Prostate gland (tissue), 2 donors: ENCODE measurements around the gene RYR3. TPM values are rescaled to one million over a fixed set of nuclear protein-coding genes. Genes with fewer than 3 reads are reported as not detected.

ENCODE experiments used
- DNase-seq: peaks from one replicate; pipeline ENCODE4 v3.0.0-alpha.2; 2019; ENCODE audit warnings: low spot score
- H3K27ac ChIP-seq, 2 donors: fragments of 200-600 bp; sonication (generic); 2 replicates each; pipeline ENCODE4 v1.5.1; 2017 to 2019
- H3K27me3 ChIP-seq: fragments of 200-600 bp; sonication (generic); replicated peaks from 2 replicates; pipeline ENCODE4 v1.5.1; 2019; ENCODE audit not compliant: insufficient read depth
- H3K36me3 ChIP-seq, 2 donors: fragments of 200-600 bp; sonication (generic); 1 replicate in 1 of 2; 2 replicates in 1 of 2; pipeline versions ENCODE4 v1.5.1 to v1.8.1; 2017 to 2019
- H3K4me1 ChIP-seq: fragments of 200-600 bp; sonication (generic); replicated peaks from 2 replicates; pipeline ENCODE4 v1.5.1; 2019
- H3K4me3 ChIP-seq, 2 donors: fragments of 200-600 bp; sonication (generic); 2 replicates each; pipeline ENCODE4 v1.5.1; 2017 to 2019
- H3K9me3 ChIP-seq: fragments of 200-600 bp; sonication (generic); 2 replicates; pipeline ENCODE4 v1.5.1; 2017
- POLR2A ChIP-seq: fragments of 450-650 bp; IDR thresholded peaks from one replicate; pipeline ENCODE4 v1.6.1; 2016; ENCODE audit warnings: antibody characterized with exemption, mild to moderate bottlenecking
- POLR2AphosphoS5 ChIP-seq: sonication (generic); formaldehyde crosslinking; IDR thresholded peaks from one replicate; pipeline ENCODE4 v1.6.1; 2017; ENCODE audit warnings: antibody characterized with exemption
- WGBS: methylation state at CpG from one replicate; pipeline ENCODE4 v1.1.5; 2018; 5-methylcytosine and 5-hydroxymethylcytosine counted together
- intact Hi-C: fragments of 100-400 bp; cut with DNase I; formaldehyde crosslinking; loops from one replicate; pipeline ENCODE4 v1.14.2; 2022
- total RNA-seq, 2 donors: library from RNA; depleted of rRNA; stranded (reverse); fragments of >200 nt; gene quantifications; one replicate each; pipeline ENCODE4 v1.1.0, GENCODE V29; 2016
- TF ChIP-seq, protein P1 (sequence below), 4 experiments: fragments of 200-600 bp in 2 of 4; fragments of 450-650 bp in 2 of 4; sonication (generic) in 2 of 4; IDR thresholded peaks; 1 replicate in 3 of 4; 2 replicates in 1 of 4; pipeline ENCODE4 v1.5.1; 2016 to 2019; ENCODE audit warnings: antibody characterized with exemption in 4 of 4, mild to moderate bottlenecking in 2 of 4, moderate library complexity in 2 of 4

Gene RYR3
- total RNA-seq, 2 donors from 2014 or later, result 0.41 to 2.3 TPM

DNA sequence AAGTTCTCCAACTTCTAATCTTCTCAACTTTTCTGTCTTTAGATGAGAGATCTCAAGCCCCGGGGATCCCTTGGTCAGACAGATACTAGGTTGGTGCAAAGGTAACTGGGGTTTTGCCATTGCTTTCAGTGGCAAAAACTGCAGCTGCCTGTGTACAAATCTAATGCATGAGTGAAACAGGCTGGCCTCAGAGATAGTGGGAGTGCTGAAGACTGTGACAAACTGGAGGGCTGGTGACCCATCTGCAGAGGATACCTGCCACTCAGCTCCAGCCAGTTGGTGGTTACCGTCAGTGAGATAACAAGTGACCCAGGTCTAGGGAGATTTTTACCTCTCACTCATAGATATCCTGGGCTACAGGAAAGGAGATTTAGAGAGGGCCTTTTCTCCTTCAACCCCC lies 85.7 kb downstream of the RYR3 start:
- no peaks in the 10 kb centered on the region for H3K27me3 ChIP-seq
- H3K9me3 ChIP-seq, result no peaks in the 10 kb centered on the region
- H3K4me3 ChIP-seq, result no peak overlapping the region
- TF ChIP-seq POLR2AphosphoS5 (no peak), POLR2A (no peak)
- TF ChIP-seq, protein P1, sequence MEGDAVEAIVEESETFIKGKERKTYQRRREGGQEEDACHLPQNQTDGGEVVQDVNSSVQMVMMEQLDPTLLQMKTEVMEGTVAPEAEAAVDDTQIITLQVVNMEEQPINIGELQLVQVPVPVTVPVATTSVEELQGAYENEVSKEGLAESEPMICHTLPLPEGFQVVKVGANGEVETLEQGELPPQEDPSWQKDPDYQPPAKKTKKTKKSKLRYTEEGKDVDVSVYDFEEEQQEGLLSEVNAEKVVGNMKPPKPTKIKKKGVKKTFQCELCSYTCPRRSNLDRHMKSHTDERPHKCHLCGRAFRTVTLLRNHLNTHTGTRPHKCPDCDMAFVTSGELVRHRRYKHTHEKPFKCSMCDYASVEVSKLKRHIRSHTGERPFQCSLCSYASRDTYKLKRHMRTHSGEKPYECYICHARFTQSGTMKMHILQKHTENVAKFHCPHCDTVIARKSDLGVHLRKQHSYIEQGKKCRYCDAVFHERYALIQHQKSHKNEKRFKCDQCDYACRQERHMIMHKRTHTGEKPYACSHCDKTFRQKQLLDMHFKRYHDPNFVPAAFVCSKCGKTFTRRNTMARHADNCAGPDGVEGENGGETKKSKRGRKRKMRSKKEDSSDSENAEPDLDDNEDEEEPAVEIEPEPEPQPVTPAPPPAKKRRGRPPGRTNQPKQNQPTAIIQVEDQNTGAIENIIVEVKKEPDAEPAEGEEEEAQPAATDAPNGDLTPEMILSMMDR (IDR thresholded peaks at IDR 0.05), result no peak
- no peak for DNase-seq
- intact Hi-C loops, result no loop called here
- H3K4me1 ChIP-seq, result no peaks in the 10 kb centered on the region
- WGBS, result 81% methylated on average over 2 of the region's 2 CpGs
- no peak overlapping the region for H3K27ac ChIP-seq
- no peaks in the 10 kb centered on the region for H3K36me3 ChIP-seq

DNA sequence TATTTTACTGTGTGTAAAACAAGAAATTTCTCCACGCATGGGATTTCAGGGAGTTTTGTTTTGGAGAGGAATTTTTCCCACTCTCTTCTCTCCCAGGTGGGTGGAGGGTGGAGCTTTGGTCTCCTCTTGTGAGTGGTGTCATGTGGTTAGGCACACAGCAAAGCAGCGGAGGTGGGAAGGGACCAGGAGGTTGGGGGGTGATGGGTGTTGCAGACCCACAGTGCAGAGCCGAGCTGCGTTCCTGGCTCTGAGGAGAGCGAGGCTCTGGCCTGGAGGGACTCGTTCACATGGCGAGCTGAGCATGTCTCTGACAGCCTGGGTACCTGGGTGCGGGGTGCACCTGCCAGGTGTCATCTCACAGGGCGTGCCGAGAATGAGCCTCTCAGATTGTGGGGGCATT lies 87.8 kb downstream of the RYR3 start:
- Histone ChIP-seq H3K36me3 (no peaks in the 10 kb centered on the region), H3K27me3 (no peaks in the 10 kb centered on the region), H3K4me1 (no peaks in the 10 kb centered on the region), H3K9me3 (no peaks in the 10 kb centered on the region), H3K4me3 (no peak overlapping the region), H3K27ac (no peak overlapping the region)
- no peak for DNase-seq
- TF ChIP-seq POLR2A (no peak), POLR2AphosphoS5 (no peak)
- TF ChIP-seq, protein P1 (IDR thresholded peaks at IDR 0.05), result no peak
- 66% methylated on average over 10 of the region's 10 CpGs for WGBS
- intact Hi-C loops, result no loop called here

DNA sequence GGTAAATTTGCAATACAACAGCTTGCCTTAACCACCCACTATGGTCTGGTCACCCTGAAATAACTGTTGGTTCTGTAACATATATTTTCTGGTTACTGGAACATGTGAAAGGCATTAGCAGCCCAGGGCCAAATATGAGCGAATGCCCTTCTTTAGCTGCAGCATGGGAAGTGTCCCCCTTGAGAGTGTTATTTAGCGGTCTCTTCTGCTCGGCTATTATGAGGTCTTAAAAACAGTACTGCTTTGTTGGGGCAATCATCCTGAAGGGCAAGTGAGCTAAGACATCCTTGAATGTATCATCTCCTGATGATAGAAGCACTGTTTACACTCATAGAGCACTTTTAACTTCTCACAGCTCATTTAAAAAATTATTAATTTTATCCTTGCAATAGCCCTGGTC lies 90.2 kb downstream of the RYR3 start:
- TF ChIP-seq, protein P1 (IDR thresholded peaks at IDR 0.05), result no peak
- TF ChIP-seq POLR2A (no peak), POLR2AphosphoS5 (no peak)
- no peaks in the 10 kb centered on the region for H3K36me3 ChIP-seq
- DNase-seq, result no peak
- H3K27ac ChIP-seq, result no peak overlapping the region
- no peaks in the 10 kb centered on the region for H3K4me1 ChIP-seq
- no peaks in the 10 kb centered on the region for H3K9me3 ChIP-seq
- 76% methylated on average over 3 of the region's 3 CpGs for WGBS
- no peaks in the 10 kb centered on the region for H3K27me3 ChIP-seq
- H3K4me3 ChIP-seq, result no peak overlapping the region
- intact Hi-C loops, result loop anchor here (5.0 kb wide), 1 partner anchor 51 kb away; no protein-coding TSS in a partner anchor

- no peaks in the 10 kb centered on the region for H3K27me3 ChIP-seq
- intact Hi-C loops, result loop anchor here (5.0 kb wide), 1 partner anchor 50 kb away; no protein-coding TSS in a partner anchor
- H3K27ac ChIP-seq, result no peak overlapping the region
Observed at GRCh38 chr15:33402600-33402999, 91.8 kb downstream of the RYR3 start.

GRCh38 chr15:33405096-33405495 lies 94.3 kb downstream of the RYR3 start:
- no peak for TF ChIP-seq POLR2A
- TF ChIP-seq POLR2AphosphoS5, result no peak
- TF ChIP-seq, protein P1 (IDR thresholded peaks at IDR 0.05), result no peak
- Histone ChIP-seq H3K36me3 (no peaks in the 10 kb centered on the region), H3K9me3 (no peaks in the 10 kb centered on the region), H3K4me3 (no peak overlapping the region), H3K27me3 (no peaks in the 10 kb centered on the region), H3K27ac (no peak overlapping the region), H3K4me1 (no peaks in the 10 kb centered on the region)
- DNase-seq, result no peak
- intact Hi-C loops, result no loop called here
- 86% methylated on average over 1 of the region's 1 CpG for WGBS

More at GRCh38 chr15:33402600-33402999, 91.8 kb downstream of the RYR3 start:
- Histone ChIP-seq H3K4me1 (no peaks in the 10 kb centered on the region), H3K36me3 (no peaks in the 10 kb centered on the region), H3K9me3 (no peaks in the 10 kb centered on the region), H3K4me3 (no peak overlapping the region)
- DNase-seq, result no peak
- TF ChIP-seq, protein P1 (IDR thresholded peaks at IDR 0.05), result no peak
- TF ChIP-seq POLR2A (no peak), POLR2AphosphoS5 (no peak)
- WGBS, result 49% methylated on average over 2 of the region's 2 CpGs
